ENCODE data around the gene RAB3IL1. TPM values are rescaled to one million over a fixed set of nuclear protein-coding genes. Genes with fewer than 3 reads are reported as not detected.

The RAB3IL1 gene
- total RNA-seq, 1 donor from 2014 or later, result 9.4 TPM

GRCh38 chr11:61924064-61924455 is 6.7 kb upstream of the RAB3IL1 start:
- intact Hi-C loops (cut with DNase I), result no loop called here
- no peak for DNase-seq (ENCODE audit: low spot score)

GRCh38 chr11:61923166-61924063 is 6.0 kb upstream of the RAB3IL1 start:
- intact Hi-C loops (cut with DNase I), result no loop called here
- DNase-seq (ENCODE audit: low spot score), result no peak

GRCh38 chr11:61922539-61922938 is 5.2 kb upstream of the RAB3IL1 start:
- peak; percentile 92 for DNase-seq (ENCODE audit: low spot score)
- intact Hi-C loops (cut with DNase I), result no loop called here

- DNase-seq (ENCODE audit: low spot score), result no peak
- intact Hi-C loops (cut with DNase I), result no loop called here
Measured at GRCh38 chr11:61921446-61921845, 4.1 kb upstream of the RAB3IL1 start.

- DNase-seq (ENCODE audit: low spot score), result no peak
- intact Hi-C loops (cut with DNase I), result no loop called here
Measured at GRCh38 chr11:61919705-61920631, 2.6 kb upstream of the RAB3IL1 start.

GRCh38 chr11:61918938-61919704 is 1.8 kb upstream of the RAB3IL1 start:
- no peak for DNase-seq (ENCODE audit: low spot score)
- intact Hi-C loops (cut with DNase I), result no loop called here

GRCh38 chr11:61918251-61918937 is 1.0 kb upstream of the RAB3IL1 start:
- intact Hi-C loops (cut with DNase I), result no loop called here

GRCh38 chr11:61916737-61917333 is 531 bp downstream of the RAB3IL1 start:
- DNase-seq (ENCODE audit: low spot score), result no peak
- intact Hi-C loops (cut with DNase I), result no loop called here

More at GRCh38 chr11:61918251-61918937, 1.0 kb upstream of the RAB3IL1 start:
- DNase-seq (ENCODE audit: low spot score), result no peak

- peak; percentile 27 for DNase-seq (ENCODE audit: low spot score)
- intact Hi-C loops (cut with DNase I), result no loop called here
Measured at GRCh38 chr11:61914471-61915171, 2.7 kb downstream of the RAB3IL1 start.

GRCh38 chr11:61913699-61914395 is 3.5 kb downstream of the RAB3IL1 start:
- DNase-seq (ENCODE audit: low spot score), result peak; percentile 41
- intact Hi-C loops (cut with DNase I), result no loop called here

- DNase-seq (ENCODE audit: low spot score), result peak; percentile 67
- intact Hi-C loops (cut with DNase I), result no loop called here
Measured at GRCh38 chr11:61912991-61913698, 4.2 kb downstream of the RAB3IL1 start.

- peak; percentile 90 for DNase-seq (ENCODE audit: low spot score)
- intact Hi-C loops (cut with DNase I), result no loop called here
Measured at GRCh38 chr11:61912530-61912898, 4.9 kb downstream of the RAB3IL1 start.

GRCh38 chr11:61911701-61912529 is 5.5 kb downstream of the RAB3IL1 start:
- DNase-seq (ENCODE audit: low spot score), result peak; percentile 71
- intact Hi-C loops (cut with DNase I), result no loop called here

GRCh38 chr11:61911128-61911700 is 6.2 kb downstream of the RAB3IL1 start:
- intact Hi-C loops (cut with DNase I), result no loop called here
- DNase-seq (ENCODE audit: low spot score), result no peak

GRCh38 chr11:61910187-61911127 is 6.9 kb downstream of the RAB3IL1 start:
- no peak for DNase-seq (ENCODE audit: low spot score)
- intact Hi-C loops (cut with DNase I), result no loop called here

All from cardiac septum (tissue), 1 donor.